Breast epithelium (tissue), 3 donors: Measurements from ENCODE around the gene RSBN1L.

ENCODE experiments used
- POLR2A ChIP-seq: fragments of 450-650 bp; IDR thresholded peaks from one replicate; pipeline ENCODE4 v1.6.1; 2016; ENCODE audit warnings: antibody characterized with exemption, mild to moderate bottlenecking, moderate library complexity
- POLR2AphosphoS5 ChIP-seq, 3 donors: sonication (generic); formaldehyde crosslinking; IDR thresholded peaks; one replicate each; pipeline ENCODE4 v1.6.1; 2017; ENCODE audit warnings: antibody characterized with exemption in 3 of 3
- TF ChIP-seq, protein P1 (sequence below), 3 donors: fragments of 450-650 bp; IDR thresholded peaks; one replicate each; pipeline ENCODE4 v1.5.1; 2016 to 2017; ENCODE audit warnings: antibody characterized with exemption in 3 of 3, mild to moderate bottlenecking in 3 of 3, moderate library complexity in 3 of 3

- TF ChIP-seq, protein P1, sequence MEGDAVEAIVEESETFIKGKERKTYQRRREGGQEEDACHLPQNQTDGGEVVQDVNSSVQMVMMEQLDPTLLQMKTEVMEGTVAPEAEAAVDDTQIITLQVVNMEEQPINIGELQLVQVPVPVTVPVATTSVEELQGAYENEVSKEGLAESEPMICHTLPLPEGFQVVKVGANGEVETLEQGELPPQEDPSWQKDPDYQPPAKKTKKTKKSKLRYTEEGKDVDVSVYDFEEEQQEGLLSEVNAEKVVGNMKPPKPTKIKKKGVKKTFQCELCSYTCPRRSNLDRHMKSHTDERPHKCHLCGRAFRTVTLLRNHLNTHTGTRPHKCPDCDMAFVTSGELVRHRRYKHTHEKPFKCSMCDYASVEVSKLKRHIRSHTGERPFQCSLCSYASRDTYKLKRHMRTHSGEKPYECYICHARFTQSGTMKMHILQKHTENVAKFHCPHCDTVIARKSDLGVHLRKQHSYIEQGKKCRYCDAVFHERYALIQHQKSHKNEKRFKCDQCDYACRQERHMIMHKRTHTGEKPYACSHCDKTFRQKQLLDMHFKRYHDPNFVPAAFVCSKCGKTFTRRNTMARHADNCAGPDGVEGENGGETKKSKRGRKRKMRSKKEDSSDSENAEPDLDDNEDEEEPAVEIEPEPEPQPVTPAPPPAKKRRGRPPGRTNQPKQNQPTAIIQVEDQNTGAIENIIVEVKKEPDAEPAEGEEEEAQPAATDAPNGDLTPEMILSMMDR (IDR thresholded peaks at IDR 0.05), result no peak
- no peak for TF ChIP-seq POLR2A
- TF ChIP-seq POLR2AphosphoS5 (IDR thresholded peaks at IDR 0.05), result no peak
These were observed 112.3 kb downstream of the RSBN1L start for GRCh38 chr7:77808517-77808916.
